Globus pallidus (tissue), 1 donor: ENCODE results near the gene MEA1.
"Not testable (repeated sequence)": the region's sequence is repeated elsewhere in the genome, so short reads cannot be mapped to it uniquely, and the experiment has no call there.

Experiments used
- DNase-seq: peaks from one replicate; pipeline ENCODE4 v3.0.0-alpha.2; 2015; ENCODE audit warnings: low spot score

Gene MEA1

DNA sequence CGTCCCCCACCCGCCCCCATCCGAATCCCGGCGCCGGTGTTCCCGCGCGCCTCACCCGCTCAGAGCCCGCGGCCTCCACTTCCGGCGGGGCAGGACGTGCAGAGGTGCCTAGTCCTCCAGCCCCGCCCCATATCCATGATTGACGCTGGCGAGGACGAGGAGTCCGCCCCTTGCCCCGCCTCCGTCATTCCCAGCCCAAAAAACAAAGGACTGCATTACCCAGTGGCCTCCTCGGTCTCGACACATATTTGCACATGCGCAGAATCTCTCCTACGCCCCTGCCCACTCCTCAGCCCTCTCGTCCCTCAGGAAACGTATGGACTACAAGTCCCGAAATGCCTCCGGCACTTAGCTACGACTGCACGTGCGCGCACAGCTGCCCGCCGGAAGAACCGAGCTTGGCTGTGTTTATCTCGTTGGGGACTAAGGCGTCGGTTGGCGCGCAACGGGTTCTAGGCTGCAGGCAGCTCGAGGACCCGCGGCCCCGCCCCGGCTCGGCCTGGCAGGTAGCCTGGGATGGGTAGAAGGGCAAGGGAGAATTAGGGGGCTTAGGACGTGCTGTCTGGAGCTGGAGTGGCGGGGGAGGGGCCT is at the start of gene MEA1, which contains the start of gene KLHDC3:
Gene MEA1 (minus strand): TSS at position 104 of the 591 bp plus-strand sequence. CDS start 133 bp downstream, outside the sequence.
Gene KLHDC3 (plus strand): TSS at position 407 of the 591 bp plus-strand sequence. CDS start 2,944 bp downstream, outside the sequence.
- DNase-seq: peak; percentile 100

- no peak for DNase-seq
These were observed 49.1 kb upstream of the MEA1 start for GRCh38 chr6:43062818-43063217.

DNA sequence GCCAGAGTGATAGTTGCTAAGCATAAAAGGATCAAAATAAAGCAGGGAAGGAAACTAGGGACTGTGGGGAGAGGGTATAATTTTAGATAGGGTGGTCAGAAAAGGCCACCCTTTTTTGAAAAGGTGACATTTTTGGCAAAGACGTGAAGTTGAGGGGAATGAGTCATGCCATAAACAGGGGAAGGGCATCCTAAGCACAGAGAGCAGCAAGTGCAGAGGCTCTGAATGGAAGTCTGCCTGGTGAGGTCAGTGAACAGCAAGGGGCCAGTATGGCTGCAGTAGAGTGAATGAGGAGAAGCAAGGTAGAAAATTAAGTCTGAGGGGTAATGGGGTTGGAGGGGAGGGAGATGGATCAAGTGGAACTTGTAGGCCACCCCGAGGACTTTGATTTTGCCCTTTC is 48.1 kb upstream of the MEA1 start:
- DNase-seq: no peak

GRCh38 chr6:43060755-43061633 is 47.2 kb upstream of the MEA1 start:
- no peak for DNase-seq

DNA sequence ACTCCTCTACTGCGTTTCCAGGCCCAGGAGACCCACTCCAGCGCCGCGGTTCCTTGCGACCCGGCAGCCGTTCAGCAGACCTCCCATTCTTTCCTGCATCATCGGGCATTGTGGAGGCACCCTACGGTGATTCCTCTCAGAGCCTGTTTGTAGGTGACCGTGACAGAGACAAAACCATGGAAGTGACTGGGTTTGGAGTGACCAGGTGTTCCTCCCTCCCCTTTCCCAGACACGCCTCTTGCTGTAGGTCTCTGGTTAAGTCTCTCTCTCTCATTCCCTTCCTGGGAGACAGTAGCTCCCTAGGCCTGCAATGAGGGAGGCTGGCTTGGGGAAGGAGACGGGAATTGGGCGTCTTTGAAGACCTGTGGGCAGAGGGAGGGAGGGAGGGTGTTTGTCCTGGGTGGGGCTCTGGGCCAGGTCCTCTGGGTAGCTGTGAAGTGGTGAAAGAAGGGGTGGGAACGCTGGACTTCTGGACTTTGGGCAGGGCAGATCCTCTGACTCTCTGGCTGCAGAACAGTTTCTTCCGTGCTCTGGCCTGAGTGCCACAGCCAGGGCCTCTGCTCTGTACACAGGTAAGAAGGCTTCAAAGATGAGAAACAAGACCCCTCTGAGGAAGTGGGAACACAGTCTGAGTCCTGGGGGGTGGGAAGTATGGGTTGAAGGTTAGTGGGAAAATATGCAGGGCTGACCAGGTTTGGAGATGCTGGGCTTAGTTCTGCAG is 46.4 kb upstream of the MEA1 start:
- no peak for DNase-seq

DNA sequence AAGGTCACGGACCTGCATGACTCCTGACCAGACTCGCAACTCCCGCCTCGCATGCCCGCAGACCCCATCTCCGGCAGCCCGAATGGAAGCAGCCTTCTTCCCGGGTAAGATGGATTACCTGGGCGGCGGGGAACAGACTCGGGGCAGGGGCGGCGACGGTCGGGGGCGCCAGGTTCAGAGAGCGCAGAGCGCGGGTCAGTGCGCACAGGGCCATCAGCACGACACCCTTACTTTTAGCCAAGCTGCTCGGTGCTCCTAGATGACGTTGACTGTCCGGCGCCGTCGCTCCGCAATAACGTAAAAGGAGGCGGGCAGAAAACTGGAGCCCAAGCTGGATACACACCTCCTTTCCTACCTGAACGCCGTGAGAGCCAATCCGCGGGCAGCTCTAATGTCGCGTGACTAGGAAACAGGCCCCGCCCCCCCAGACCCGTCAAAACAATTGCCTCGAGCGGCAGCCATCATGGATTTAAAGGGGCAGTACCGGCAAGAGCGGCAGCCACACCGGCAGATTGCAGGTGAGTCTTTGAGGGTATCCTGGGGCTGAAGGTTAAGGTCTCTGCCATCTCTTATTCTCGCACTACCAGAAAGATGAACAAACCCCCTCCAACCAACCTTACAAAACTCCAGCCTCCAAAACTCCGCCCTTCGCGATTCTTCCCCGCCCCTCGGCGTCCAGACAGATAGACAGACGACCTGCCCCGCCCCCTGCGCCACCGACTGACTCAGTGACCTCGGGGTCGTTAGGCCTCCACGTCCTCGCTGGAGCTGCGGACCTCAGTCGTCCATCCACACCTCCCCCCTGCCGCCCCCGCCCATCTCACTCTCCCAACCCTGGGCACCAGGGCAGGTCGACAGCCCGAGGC is 45.7 kb upstream of the MEA1 start, which contains the start of the genes KLC4 and MRPL2:
Gene KLC4 (plus strand): TSS at position 464 of the 866 bp plus-strand sequence. CDS start 1,705 bp downstream, outside the sequence.
Gene MRPL2 (minus strand): TSS at position 267 of the 866 bp plus-strand sequence. CDS start 53 bp downstream, at position 214.
- DNase-seq: peak; percentile 99

- no peak for DNase-seq
These were observed 44.8 kb upstream of the MEA1 start for GRCh38 chr6:43058531-43058930.

- DNase-seq: no peak
These were observed 42.2 kb upstream of the MEA1 start for GRCh38 chr6:43055966-43056365.

- no peak for DNase-seq
These were observed 40.6 kb upstream of the MEA1 start for GRCh38 chr6:43054206-43054943.

DNA sequence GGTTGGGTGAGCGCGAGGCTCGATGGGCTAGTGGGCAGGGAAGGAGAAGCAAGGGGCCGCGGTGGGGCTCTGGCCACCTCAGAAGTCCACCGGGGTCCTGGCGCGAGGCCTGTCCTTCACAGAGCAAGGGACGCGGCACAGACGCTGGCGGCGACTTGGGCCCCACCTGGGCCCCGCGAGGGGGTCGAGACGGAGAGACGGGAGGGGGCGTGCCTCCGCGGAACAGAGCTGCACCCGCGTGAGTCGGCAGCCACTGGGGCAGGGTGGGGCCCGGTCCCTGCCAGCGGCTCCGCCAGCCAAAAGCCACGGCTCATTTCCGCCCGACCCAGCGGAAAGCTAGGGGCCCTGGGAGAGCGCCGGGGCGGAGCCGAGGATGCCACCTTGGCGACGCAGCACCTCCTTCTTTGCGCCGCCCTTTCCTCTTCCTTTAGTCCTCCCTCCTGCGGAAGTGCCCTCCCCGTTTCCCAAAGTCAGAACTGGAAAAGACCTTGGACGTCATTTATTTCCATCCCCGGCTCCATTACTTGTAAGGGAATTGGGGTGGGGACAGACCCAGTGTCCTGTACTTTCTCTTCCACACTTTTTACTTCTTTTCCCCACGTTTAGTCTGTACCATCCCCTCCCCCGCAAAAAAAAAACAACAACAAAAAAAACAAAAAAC is 39.9 kb upstream of the MEA1 start, which contains the start of gene CUL7:
Gene CUL7 (minus strand): TSS at position 307 of the 661 bp plus-strand sequence. CDS start 1,063 bp downstream, outside the sequence.
- DNase-seq: peak; percentile 64

GRCh38 chr6:43052842-43053544 is 39.2 kb upstream of the MEA1 start:
- DNase-seq: no peak

- no peak for DNase-seq
These were observed 38.6 kb upstream of the MEA1 start for GRCh38 chr6:43052225-43052841.

DNA sequence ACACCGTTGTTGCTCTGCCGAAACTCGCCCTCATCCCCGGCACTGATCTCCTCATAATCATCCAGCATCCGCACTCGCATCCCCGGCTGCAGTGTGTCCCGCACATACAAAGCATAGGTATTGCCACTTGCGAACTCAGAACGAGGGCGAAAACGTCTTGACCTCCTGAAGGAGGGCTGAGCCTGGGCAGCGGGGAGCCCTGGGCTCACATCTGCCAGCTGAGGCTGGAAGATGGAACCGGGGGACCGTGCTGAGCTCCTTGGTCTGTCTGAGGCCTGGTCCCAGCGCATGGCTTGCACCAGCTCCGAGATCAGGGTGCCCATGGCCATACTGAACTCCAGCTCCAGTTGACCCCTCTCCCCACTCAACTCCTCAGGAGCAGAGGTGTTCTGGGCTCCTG is 37.2 kb upstream of the MEA1 start:
- no peak for DNase-seq

GRCh38 chr6:43047998-43048397 is 34.3 kb upstream of the MEA1 start:
- no peak for DNase-seq

DNA sequence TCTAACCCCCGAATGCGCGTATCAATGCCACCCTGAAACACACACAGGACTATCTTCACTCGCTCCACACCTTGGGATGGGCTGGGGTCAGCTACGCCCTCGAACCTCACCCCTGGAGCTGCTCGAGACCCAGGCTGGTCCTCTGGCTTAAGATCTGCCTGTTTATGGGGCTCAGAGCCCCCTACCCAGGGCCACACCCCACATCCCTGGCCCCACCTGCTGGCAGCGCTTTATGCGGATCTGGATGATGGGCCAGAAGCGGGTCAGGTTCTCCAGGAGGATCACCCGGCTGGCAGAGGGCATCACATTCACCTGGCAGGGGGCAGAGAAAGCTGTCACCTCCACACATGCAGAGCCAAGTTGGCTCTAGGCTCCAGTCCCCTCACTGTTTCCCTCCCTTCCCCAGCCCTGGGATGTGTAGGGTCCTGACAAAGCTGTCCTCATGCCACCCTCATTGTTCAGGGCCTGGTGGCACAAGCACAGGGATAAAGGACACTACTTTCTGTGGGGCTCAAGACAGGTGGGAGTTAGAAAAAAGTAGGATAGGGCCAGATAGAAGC is 31.7 kb upstream of the MEA1 start:
- no peak for DNase-seq

DNA sequence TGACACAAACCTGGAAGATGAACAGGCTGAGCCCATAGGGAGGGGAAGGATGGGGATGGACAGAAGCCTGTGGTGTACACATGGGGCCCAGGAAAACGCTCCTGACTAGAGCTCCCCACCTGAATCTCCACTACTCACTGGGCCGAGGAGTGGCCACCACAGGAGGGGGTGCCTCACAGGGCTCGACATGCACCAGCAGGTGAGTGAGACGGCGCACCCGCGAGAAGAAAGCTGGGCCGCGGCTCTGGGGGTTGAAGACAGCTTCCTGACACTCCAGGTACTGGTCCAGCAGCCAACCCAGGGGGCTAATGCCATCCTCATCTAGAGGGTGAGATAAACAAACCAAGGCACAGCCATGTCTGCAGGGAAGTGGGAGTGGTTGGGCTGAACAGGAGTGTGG is 29.6 kb upstream of the MEA1 start:
- no peak for DNase-seq

GRCh38 chr6:43041475-43041874 is 27.7 kb upstream of the MEA1 start:
- not testable (repeated sequence) for DNase-seq

DNA sequence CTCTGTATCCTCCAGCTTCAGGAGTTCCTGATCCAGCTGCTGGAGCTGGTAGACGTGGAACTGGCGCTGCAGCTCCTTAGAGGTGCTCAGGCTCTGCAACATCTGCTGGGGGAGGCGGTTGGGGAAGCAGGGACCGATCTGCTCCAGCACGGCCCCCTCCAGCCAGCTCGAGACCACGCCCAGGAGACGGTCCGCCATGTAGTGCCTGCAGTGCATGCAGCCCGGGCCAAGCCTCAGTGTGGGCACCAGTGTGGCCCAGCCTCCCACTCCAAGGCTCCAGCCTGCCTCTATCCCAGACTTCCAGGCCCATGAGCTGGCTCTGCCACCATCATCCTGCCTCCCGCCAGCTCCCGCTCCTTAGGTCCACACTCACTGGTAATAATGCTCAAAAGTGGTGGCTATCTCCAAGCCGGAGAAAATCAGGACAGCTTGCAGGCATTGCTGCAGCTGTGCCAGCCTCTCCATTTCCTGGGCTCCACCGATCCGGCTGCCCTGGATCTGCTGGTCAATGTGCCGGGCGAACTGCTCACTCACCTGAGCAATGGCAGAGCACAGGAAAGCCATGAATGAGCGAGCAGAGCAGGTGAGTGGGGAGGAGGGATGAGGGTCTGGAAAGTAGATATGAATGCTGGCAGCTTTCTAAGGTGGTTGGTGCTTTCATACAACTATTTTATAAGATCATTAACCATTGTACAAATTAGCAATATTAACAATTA is 27.0 kb upstream of the MEA1 start:
- no peak for DNase-seq
